H9 (cell line): Measurements from ENCODE around the gene SDK1. TPM values are rescaled to one million over a fixed set of nuclear protein-coding genes. Genes with fewer than 3 reads are reported as not detected.

Source experiments
- DNase-seq: peaks from one replicate; pipeline ENCODE4 v3.0.0-alpha.2; 2017
- H2AFZ ChIP-seq: one replicate; pipeline ENCODE4 v1.6.1; 2013; ENCODE audit warnings: mild to moderate bottlenecking, low read length, control low read depth, moderate library complexity
- H2AK5ac ChIP-seq: 2 replicates; pipeline ENCODE4 v1.6.1; 2013; ENCODE audit warnings: low read length, control low read depth, mixed read lengths; ENCODE audit not compliant: insufficient read length
- H2BK120ac ChIP-seq: one replicate; pipeline ENCODE4 v1.6.1; 2013; ENCODE audit warnings: low read depth, mild to moderate bottlenecking, low read length, control low read depth, inconsistent platforms; ENCODE audit not compliant: poor library complexity, severe bottlenecking
- H2BK12ac ChIP-seq: 2 replicates; pipeline ENCODE4 v1.6.1; 2013; ENCODE audit warnings: low read length, control low read depth, mixed read lengths, low read depth; ENCODE audit not compliant: insufficient read length
- H2BK15ac ChIP-seq: 2 replicates; pipeline ENCODE4 v1.6.1; 2013; ENCODE audit warnings: low read depth, low read length, control low read depth
- H2BK20ac ChIP-seq: one replicate; pipeline ENCODE4 v1.6.1; 2013; ENCODE audit warnings: low read depth, mild to moderate bottlenecking, low read length, control low read depth, inconsistent platforms; ENCODE audit not compliant: poor library complexity, severe bottlenecking
- H2BK5ac ChIP-seq: 2 replicates; pipeline ENCODE4 v1.6.1; 2013; ENCODE audit warnings: low read length, control low read depth, mixed read lengths; ENCODE audit not compliant: insufficient read length
- H3K14ac ChIP-seq: 2 replicates; pipeline ENCODE4 v1.6.1; 2013; ENCODE audit warnings: low read length, control low read depth; ENCODE audit not compliant: insufficient read depth
- H3K18ac ChIP-seq: 2 replicates; pipeline ENCODE4 v1.6.1; 2013; ENCODE audit warnings: low read depth, mild to moderate bottlenecking, mixed read lengths, low read length, control low read depth; ENCODE audit not compliant: insufficient read length
- H3K23ac ChIP-seq: 2 replicates; pipeline ENCODE4 v1.6.1; 2013; ENCODE audit warnings: low read length, control low read depth, mixed read lengths, low read depth; ENCODE audit not compliant: insufficient read length
- H3K23me2 ChIP-seq: 2 replicates; pipeline ENCODE4 v1.6.1; 2013; ENCODE audit warnings: low read depth, mild to moderate bottlenecking, mixed read lengths, low read length, control low read depth; ENCODE audit not compliant: insufficient read length, poor library complexity, severe bottlenecking
- H3K27ac ChIP-seq: 2 replicates; pipeline ENCODE4 v1.5.1; 2013; ENCODE audit warnings: low read length, control low read depth, mixed read lengths, low read depth; ENCODE audit not compliant: insufficient read length
- H3K27me3 ChIP-seq: 2 replicates; pipeline ENCODE4 v1.6.1; 2013; ENCODE audit warnings: low read length, control low read depth, inconsistent platforms; ENCODE audit not compliant: insufficient read depth
- H3K4ac ChIP-seq: 2 replicates; pipeline ENCODE4 v1.6.1; 2013; ENCODE audit warnings: low read depth, mild to moderate bottlenecking, control low read depth, inconsistent platforms, low read length, moderate library complexity
- H3K4me1 ChIP-seq: 2 replicates; pipeline ENCODE4 v1.6.1; 2013; ENCODE audit warnings: low read length, control low read depth, inconsistent platforms; ENCODE audit not compliant: insufficient read depth
- H3K4me2 ChIP-seq: 2 replicates; pipeline ENCODE4 v1.6.1; 2013; ENCODE audit warnings: low read length, control low read depth, mixed read lengths; ENCODE audit not compliant: insufficient read length, insufficient read depth
- H3K56ac ChIP-seq: 2 replicates; pipeline ENCODE4 v1.6.1; 2013; ENCODE audit warnings: low read depth, mild to moderate bottlenecking, mixed read lengths, low read length, control low read depth; ENCODE audit not compliant: insufficient read length
- H3K79me1 ChIP-seq: 2 replicates; pipeline ENCODE4 v1.6.1; 2013; ENCODE audit warnings: low read depth, mild to moderate bottlenecking, moderate library complexity, low read length, control low read depth, inconsistent platforms; ENCODE audit not compliant: insufficient read depth, poor library complexity, severe bottlenecking
- H3K79me2 ChIP-seq: 2 replicates; pipeline ENCODE4 v1.6.1; 2013; ENCODE audit warnings: low read length, control low read depth, inconsistent platforms; ENCODE audit not compliant: insufficient read depth
- H3K9ac ChIP-seq: 2 replicates; pipeline ENCODE4 v1.6.1; 2013; ENCODE audit warnings: low read length, control low read depth, mixed read lengths; ENCODE audit not compliant: insufficient read length; ENCODE audit errors: extremely low read depth
- H3K9me3 ChIP-seq: one replicate; pipeline ENCODE4 v1.6.1; 2013; ENCODE audit warnings: low read depth, low read length, inconsistent platforms; ENCODE audit not compliant: control insufficient read depth
- H3T11ph ChIP-seq: one replicate; pipeline ENCODE4 v1.6.1; 2013; ENCODE audit warnings: mild to moderate bottlenecking, low read length, control low read depth, inconsistent platforms
- H4K20me1 ChIP-seq: one replicate; pipeline ENCODE4 v1.6.1; 2013; ENCODE audit not compliant: control insufficient read depth, insufficient read length, insufficient read depth
- H4K5ac ChIP-seq: 2 replicates; pipeline ENCODE4 v1.6.1; 2013; ENCODE audit warnings: low read depth, mild to moderate bottlenecking, mixed read lengths, low read length, control low read depth; ENCODE audit not compliant: insufficient read length
- H4K8ac ChIP-seq: replicated peaks from 2 replicates; pipeline ENCODE4 v1.6.1; 2013; ENCODE audit warnings: low read length, control low read depth, mixed read lengths, low read depth; ENCODE audit not compliant: insufficient read length
- H4K91ac ChIP-seq: 2 replicates; pipeline ENCODE4 v1.6.1; 2013; ENCODE audit warnings: low read depth, mild to moderate bottlenecking, moderate library complexity, mixed read lengths, low read length, control low read depth; ENCODE audit not compliant: insufficient read length
- H3K27ac Mint-ChIP-seq, 3 experiments: 2 replicates in 2 of 3; 3 replicates in 1 of 3; pipeline ENCODE4 v1.8.0; 2020 to 2021; ENCODE audit warnings: mixed read lengths in 3 of 3, mild to moderate bottlenecking in 1 of 3, moderate library complexity in 1 of 3
- H3K27me3 Mint-ChIP-seq: 2 replicates; pipeline ENCODE4 v1.8.0; 2021; ENCODE audit warnings: low read depth, mild to moderate bottlenecking, moderate library complexity, mixed read lengths
- H3K36me3 Mint-ChIP-seq, 3 experiments: 2 replicates in 2 of 3; 3 replicates in 1 of 3; pipeline ENCODE4 v1.8.0; 2020 to 2021; ENCODE audit warnings: low read depth in 3 of 3, mixed read lengths in 3 of 3; ENCODE audit not compliant: insufficient read depth in 1 of 3
- H3K4me1 Mint-ChIP-seq, 2 experiments: 2 replicates each; pipeline ENCODE4 v1.8.0; 2020; ENCODE audit warnings: mixed read lengths in 2 of 2
- H3K4me3 Mint-ChIP-seq, 2 experiments: 2 replicates in 1 of 2; 3 replicates in 1 of 2; pipeline ENCODE4 v1.8.0; 2020 to 2021; ENCODE audit warnings: mild to moderate bottlenecking in 2 of 2, mixed read lengths in 2 of 2, moderate library complexity in 1 of 2
- H3K9me3 Mint-ChIP-seq, 2 experiments: 2 replicates in 1 of 2; 3 replicates in 1 of 2; pipeline ENCODE4 v1.8.0; 2020; ENCODE audit warnings: mild to moderate bottlenecking in 2 of 2, mixed read lengths in 2 of 2, moderate library complexity in 1 of 2
- CTCF ChIP-seq: fragments of 200-600 bp; sonication (generic); conservative IDR thresholded peaks from 3 replicates; pipeline ENCODE4 v1.8.0; 2021; ENCODE audit warnings: antibody characterized with exemption, mild to moderate bottlenecking
- WGBS: extraction: QIAGEN DNeasy Blood & Tissue Kit; methylation state at CpG from one replicate; pipeline ENCODE4 v1.1.7; 2013; ENCODE audit warnings: missing lambda C conversion rate, low lambda C conversion rate, mixed read lengths; ENCODE audit not compliant: insufficient read length; ENCODE audit errors: extremely low coverage; 5-methylcytosine and 5-hydroxymethylcytosine counted together
- total RNA-seq: library from RNA; stranded (reverse); gene quantifications from 2 replicates; pipeline ENCODE4 v1.2.1, GENCODE V29; 2021

The SDK1 gene
- total RNA-seq, 1 experiment from 2014 or later: 8.7 TPM

GRCh38 chr7:4235596-4235995 is 934.5 kb downstream of the SDK1 start:
- no peak overlapping the region for H2BK15ac ChIP-seq
- no peak overlapping the region for H3K23ac ChIP-seq
- H3K9me3 ChIP-seq: no peaks in the 10 kb centered on the region
- no peak overlapping the region for H4K8ac ChIP-seq
- no CpG with 5 or more reads among the region's 14 CpGs for WGBS
- H3K4ac ChIP-seq: no peak overlapping the region
- no peaks in the 10 kb centered on the region for H3K9me3 Mint-ChIP-seq
- H4K5ac ChIP-seq: no peak overlapping the region
- H2AK5ac ChIP-seq: no peak overlapping the region
- H3K27me3 ChIP-seq: no peaks in the 10 kb centered on the region
- H2BK5ac ChIP-seq: no peak overlapping the region
- H2AFZ ChIP-seq: no peak overlapping the region
- no peak for DNase-seq
- no peaks in the 10 kb centered on the region for H3K23me2 ChIP-seq
- TF ChIP-seq CTCF: no peak
- H3K27ac ChIP-seq: no peak overlapping the region
- peaks cover 8 to 14% of the 10 kb centered on the region in 2 experiments for H3K4me1 Mint-ChIP-seq
- no peaks in the 10 kb centered on the region for H3K36me3 Mint-ChIP-seq
- H3K56ac ChIP-seq: no peak overlapping the region
- H3K79me1 ChIP-seq: no peaks in the 10 kb centered on the region
- no peaks in the 10 kb centered on the region for H4K20me1 ChIP-seq
- H3K9ac ChIP-seq: no peak overlapping the region
- H3K18ac ChIP-seq: no peak overlapping the region
- H3K79me2 ChIP-seq: no peaks in the 10 kb centered on the region
- no peak overlapping the region for H4K91ac ChIP-seq
- H2BK20ac ChIP-seq: no peak overlapping the region
- H3K14ac ChIP-seq: no peak overlapping the region
- H3K27me3 Mint-ChIP-seq: peaks cover 2% of the 10 kb centered on the region; the same call in 1 of the 2 replicates
- no peak overlapping the region for H3K27ac Mint-ChIP-seq
- no peak overlapping the region for H2BK120ac ChIP-seq
- no peak overlapping the region for H3T11ph ChIP-seq
- no peak overlapping the region for H3K4me3 Mint-ChIP-seq
- peaks cover 3% of the 10 kb centered on the region; the same call in 1 of the 2 replicates for H3K4me1 ChIP-seq
- no peak overlapping the region for H3K4me2 ChIP-seq
- no peak overlapping the region for H2BK12ac ChIP-seq
